IMR-90 (cell line): ENCODE results near the gene ASAP2.

ENCODE experiments used
- CEBPB ChIP-seq: IDR thresholded peaks from 2 replicates; pipeline ENCODE4 v1.6.1; 2012; ENCODE audit warnings: low read depth, low read length, improper control_type of control experiment
- FOS ChIP-seq: fragments of 150-350 bp; IDR thresholded peaks from 2 replicates; pipeline ENCODE4 v1.6.1; 2016; ENCODE audit warnings: low read depth, low read length
- MAFK ChIP-seq: IDR thresholded peaks from 2 replicates; pipeline ENCODE4 v1.6.1; 2012; ENCODE audit warnings: low read depth, low read length, improper control_type of control experiment
- MXI1 ChIP-seq: IDR thresholded peaks from 2 replicates; pipeline ENCODE4 v1.6.1; 2012; ENCODE audit warnings: low read depth, mild to moderate bottlenecking, low read length, moderate library complexity, borderline replicate concordance
- POLR2A ChIP-seq: IDR thresholded peaks from 2 replicates; pipeline ENCODE4 v1.6.1; 2012; ENCODE audit warnings: mild to moderate bottlenecking, low read depth, low read length
- RAD21 ChIP-seq: IDR thresholded peaks from 2 replicates; pipeline ENCODE4 v1.6.1; 2012; ENCODE audit warnings: low read length, improper control_type of control experiment
- RFX5 ChIP-seq: IDR thresholded peaks from 2 replicates; pipeline ENCODE4 v1.8.0; 2012; ENCODE audit warnings: low read depth, mild to moderate bottlenecking, low read length, moderate library complexity
- SMC3 ChIP-seq: fragments of 150-350 bp; IDR thresholded peaks from 2 replicates; pipeline ENCODE4 v1.6.1; 2016; ENCODE audit warnings: low read depth, mild to moderate bottlenecking, antibody characterized with exemption, low read length, moderate library complexity
- USF2 ChIP-seq: fragments of 150-350 bp; IDR thresholded peaks from 2 replicates; pipeline ENCODE4 v1.6.1; 2017; ENCODE audit warnings: mild to moderate bottlenecking, antibody characterized with exemption, low read length, low read depth
- TF ChIP-seq, protein P1 (sequence below): conservative IDR thresholded peaks from 2 replicates; pipeline ENCODE4 v1.5.1; 2012; ENCODE audit warnings: mild to moderate bottlenecking, low read depth, low read length, improper control_type of control experiment

DNA sequence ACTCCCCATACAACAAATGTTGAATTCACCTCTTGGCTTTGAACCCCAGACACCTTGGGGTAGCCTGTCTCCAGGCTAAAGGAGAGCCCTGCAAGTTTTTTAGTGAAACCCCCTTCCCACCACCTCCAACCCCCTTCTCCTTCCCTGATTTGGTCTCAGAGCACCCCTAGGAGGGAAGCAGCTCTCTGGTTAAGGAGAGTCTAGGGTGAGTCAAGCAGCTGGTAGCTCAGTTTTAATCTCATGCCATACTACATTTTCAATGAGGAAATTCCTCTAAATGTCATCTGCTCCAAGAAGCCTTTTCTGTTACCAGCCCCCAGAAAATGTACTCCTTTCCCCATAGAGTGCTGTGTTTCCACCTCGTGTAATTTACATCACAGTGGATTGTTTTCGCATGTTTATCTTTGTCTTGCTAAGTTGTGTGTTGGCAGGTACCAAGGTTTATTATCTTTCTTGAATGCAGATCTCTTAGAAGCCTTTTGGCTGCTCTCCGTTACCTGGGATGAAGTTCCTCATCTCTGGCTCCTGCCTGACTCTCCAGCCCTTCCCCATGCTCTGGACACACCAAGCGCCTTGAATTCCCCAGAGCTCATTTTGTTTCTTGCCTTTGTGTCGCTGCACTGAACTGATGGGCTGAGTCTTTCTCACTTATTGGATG lies 82.2 kb downstream of the ASAP2 start:
- TF ChIP-seq, protein P1, sequence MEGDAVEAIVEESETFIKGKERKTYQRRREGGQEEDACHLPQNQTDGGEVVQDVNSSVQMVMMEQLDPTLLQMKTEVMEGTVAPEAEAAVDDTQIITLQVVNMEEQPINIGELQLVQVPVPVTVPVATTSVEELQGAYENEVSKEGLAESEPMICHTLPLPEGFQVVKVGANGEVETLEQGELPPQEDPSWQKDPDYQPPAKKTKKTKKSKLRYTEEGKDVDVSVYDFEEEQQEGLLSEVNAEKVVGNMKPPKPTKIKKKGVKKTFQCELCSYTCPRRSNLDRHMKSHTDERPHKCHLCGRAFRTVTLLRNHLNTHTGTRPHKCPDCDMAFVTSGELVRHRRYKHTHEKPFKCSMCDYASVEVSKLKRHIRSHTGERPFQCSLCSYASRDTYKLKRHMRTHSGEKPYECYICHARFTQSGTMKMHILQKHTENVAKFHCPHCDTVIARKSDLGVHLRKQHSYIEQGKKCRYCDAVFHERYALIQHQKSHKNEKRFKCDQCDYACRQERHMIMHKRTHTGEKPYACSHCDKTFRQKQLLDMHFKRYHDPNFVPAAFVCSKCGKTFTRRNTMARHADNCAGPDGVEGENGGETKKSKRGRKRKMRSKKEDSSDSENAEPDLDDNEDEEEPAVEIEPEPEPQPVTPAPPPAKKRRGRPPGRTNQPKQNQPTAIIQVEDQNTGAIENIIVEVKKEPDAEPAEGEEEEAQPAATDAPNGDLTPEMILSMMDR, result no peak
- TF ChIP-seq POLR2A, result no peak
- no peak for TF ChIP-seq RAD21
- TF ChIP-seq SMC3, result no peak
- TF ChIP-seq RFX5, result no peak
- no peak for TF ChIP-seq USF2
- no peak for TF ChIP-seq MAFK
- TF ChIP-seq CEBPB, result no peak
- no peak for TF ChIP-seq MXI1
- TF ChIP-seq FOS, result no peak
